Renal cortical epithelial cell (primary cell): ENCODE data around the gene NUDT3. TPM values are rescaled to one million over a fixed set of nuclear protein-coding genes. Genes with fewer than 3 reads are reported as not detected.
A peak's percentile ranks its signal among the peaks of the same experiment; 100 is the strongest.
"Not testable (repeated sequence)": the region's sequence is repeated elsewhere in the genome, so short reads cannot be mapped to it uniquely, and the experiment has no call there.

Source experiments
- DNase-seq: peaks from one replicate; pipeline ENCODE4 v3.0.0-alpha.2; 2011; ENCODE audit warnings: low read depth
- total RNA-seq: library from RNA; depleted of rRNA; stranded (reverse); fragments of >200 nt; gene quantifications from 2 replicates; pipeline ENCODE4 v1.2.3, GENCODE V29; 2014

NUDT3 gene
- total RNA-seq, 1 donor from 2014 or later, result 26.9 TPM

DNA sequence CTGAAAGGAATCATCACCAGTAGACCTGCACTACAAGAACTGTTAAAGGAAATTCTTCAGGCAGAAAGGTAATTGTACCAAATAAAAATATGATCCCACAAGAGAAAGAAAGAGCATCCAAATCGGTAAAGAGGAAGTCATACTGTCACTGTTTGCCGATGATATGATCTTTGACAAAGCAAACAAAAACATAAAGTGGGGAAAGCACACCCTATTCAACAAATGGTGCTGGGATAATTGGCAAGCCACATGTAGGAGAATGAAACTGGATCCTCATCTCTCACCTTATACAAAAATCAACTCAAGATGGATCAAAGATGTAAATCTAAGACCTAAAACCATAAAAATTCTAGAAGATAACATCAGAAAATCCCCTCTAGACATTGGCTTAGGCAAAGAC, 140.1 kb downstream of the NUDT3 start:
- not testable (repeated sequence) for DNase-seq

DNA sequence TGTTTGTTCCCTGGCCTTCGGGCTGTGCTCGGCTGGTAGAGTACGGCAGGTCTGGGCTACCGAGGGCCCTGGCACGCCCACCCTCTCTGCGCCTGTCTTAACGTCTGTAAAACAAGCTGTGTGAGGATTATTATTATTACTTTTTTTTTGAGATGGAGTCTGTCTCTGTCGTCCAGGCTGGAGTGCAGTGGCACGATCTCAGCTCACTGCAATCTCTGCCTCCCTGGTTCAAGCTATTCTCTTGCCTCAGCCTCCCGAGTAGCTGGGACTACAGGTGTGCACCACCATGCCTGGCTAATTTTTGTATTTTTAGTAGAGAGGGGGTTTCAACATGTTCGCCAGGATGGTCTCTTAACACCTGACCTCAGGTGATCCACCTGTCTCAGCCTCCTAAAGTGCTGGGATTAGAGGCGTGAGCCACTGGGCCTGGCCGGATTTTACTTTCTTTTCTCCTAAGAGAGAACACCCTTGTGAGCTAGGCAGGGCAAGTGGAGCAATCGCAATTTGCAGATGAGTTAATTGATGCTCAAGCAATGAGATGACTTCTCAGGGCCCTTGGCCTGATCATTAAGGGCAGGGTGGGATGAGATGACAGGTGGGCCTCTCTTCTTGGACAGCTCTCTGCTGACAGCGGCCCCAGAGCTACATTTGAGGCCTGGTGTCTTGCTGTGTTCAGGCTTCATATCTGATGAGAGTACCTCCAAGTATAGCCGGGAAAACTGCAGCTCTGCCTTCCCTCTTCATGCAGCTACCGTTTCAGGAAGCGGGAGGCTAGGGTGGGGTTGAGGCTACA, 142.8 kb downstream of the NUDT3 start:
- DNase-seq, result no peak

DNA sequence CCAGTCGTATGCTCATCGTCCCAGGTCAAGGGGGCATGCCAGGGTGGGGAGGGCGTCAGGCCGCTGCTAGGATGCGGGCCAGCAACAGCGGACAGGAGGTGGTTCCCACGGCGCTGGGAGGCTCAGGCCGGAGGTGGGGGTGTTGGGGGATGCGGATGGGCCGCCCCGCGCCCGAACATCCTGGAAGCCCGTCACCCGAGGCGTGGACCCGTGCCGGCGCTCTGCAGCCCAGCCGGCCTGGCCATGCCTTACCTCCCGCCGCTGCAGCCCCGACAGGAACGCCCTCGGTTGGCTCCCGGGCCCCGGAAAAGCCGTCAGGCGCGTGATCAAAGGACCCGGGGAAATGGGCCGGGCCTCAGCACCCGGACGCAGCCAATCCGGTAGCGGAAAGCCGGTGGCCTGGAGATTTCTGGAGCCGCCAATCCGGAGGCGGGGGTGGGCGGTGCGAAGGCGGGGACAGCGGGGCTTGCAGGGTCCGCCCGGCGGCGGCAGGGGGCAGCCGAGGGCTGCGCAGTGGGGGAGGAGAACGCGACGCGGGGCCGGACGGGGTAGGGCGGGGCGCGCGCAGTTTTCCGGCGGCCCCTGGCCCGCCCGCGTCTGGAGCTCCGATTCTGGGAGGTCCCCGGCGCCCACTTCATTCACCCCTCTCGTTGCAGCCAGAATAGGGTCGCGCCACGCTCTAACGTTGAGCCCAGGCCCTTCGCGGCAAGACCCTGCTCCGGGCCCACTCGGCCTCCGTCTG, 143.6 kb downstream of the NUDT3 start, which contains the start of gene SMIM29:
Gene SMIM29 (minus strand): TSS at position 280 of the 742 bp plus-strand sequence. CDS start 1,215 bp downstream, outside the sequence.
- peak; percentile 79 for DNase-seq

GRCh38 chr6:34248198-34248726, 144.2 kb downstream of the NUDT3 start:
- no peak for DNase-seq

- DNase-seq, result no peak
Observed at GRCh38 chr6:34247481-34248197, 144.8 kb downstream of the NUDT3 start.

DNA sequence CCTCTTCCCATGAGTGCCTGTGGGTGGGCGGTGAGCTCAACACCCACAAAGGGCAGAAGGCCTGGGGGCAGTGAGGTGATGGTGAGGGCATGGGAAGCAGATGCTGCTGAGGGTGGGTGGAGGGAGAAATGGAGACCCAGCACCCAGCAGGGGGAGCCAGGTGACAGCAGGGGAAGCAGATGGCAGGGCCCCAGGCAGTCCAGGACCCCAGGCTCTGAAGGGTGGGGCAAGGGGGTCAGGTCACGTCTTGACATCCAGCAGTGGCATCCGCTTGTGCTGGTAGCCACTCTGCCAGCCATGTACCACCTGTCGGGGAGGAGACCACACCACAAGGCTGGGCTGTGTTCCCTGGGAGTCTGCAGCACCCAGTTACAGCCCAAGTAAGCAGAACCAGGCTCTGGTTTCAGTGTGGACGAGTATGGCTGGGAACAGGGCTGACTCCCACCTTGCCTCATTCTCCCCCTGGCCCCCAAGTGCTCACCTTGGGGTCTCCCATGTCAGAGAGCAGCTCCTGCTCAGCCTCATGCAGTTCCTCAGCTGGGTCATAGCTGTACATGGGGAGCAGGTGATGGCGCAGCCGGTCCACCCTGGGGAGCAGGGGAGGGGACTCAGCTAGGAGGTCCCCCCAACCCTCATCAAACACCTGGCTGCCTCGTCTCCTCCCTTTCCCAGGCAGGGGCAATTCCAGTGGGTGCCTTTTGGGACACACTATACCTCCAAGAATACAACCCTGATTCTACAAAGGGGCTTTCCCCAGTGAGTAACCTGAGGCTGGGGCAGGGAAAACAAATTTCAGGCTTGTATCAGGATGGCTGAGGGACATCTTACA, 145.7 kb downstream of the NUDT3 start:
- DNase-seq, result no peak

GRCh38 chr6:34246249-34246562, 146.3 kb downstream of the NUDT3 start:
- DNase-seq, result no peak

DNA sequence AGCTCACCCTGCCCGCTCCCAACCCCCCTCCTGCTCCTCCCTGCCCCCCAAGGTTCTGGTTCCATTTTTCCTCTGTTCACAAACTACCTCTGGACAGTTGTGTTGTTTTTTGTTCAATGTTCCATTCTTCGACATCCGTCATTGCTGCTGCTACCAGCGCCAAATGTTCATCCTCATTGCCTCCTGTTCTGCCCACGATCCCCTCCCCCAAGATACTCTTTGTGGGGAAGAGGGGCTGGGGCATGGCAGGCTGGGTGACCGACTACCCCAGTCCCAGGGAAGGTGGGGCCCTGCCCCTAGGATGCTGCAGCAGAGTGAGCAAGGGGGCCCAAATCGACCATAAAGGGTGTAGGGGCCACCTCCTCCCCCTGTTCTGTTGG, 146.7 kb downstream of the NUDT3 start:
- not testable (repeated sequence) for DNase-seq

DNA sequence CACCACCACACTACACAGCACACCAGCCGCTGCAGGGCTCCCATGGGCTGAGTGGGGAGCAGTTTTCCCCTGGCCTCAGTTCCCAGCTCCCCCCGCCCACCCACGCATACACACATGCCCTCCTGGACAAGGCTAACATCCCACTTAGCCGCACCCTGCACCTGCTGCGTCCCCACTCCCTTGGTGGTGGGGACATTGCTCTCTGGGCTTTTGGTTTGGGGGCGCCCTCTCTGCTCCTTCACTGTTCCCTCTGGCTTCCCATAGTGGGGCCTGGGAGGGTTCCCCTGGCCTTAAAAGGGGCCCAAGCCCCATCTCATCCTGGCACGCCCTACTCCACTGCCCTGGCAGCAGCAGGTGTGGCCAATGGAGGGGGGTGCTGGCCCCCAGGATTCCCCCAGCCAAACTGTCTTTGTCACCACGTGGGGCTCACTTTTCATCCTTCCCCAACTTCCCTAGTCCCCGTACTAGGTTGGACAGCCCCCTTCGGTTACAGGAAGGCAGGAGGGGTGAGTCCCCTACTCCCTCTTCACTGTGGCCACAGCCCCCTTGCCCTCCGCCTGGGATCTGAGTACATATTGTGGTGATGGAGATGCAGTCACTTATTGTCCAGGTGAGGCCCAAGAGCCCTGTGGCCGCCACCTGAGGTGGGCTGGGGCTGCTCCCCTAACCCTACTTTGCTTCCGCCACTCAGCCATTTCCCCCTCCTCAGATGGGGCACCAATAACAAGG, 147.3 kb downstream of the NUDT3 start:
- DNase-seq, result not testable (repeated sequence)

- DNase-seq, result peak; percentile 93
Observed at GRCh38 chr6:34243901-34244884, 148.3 kb downstream of the NUDT3 start.

DNA sequence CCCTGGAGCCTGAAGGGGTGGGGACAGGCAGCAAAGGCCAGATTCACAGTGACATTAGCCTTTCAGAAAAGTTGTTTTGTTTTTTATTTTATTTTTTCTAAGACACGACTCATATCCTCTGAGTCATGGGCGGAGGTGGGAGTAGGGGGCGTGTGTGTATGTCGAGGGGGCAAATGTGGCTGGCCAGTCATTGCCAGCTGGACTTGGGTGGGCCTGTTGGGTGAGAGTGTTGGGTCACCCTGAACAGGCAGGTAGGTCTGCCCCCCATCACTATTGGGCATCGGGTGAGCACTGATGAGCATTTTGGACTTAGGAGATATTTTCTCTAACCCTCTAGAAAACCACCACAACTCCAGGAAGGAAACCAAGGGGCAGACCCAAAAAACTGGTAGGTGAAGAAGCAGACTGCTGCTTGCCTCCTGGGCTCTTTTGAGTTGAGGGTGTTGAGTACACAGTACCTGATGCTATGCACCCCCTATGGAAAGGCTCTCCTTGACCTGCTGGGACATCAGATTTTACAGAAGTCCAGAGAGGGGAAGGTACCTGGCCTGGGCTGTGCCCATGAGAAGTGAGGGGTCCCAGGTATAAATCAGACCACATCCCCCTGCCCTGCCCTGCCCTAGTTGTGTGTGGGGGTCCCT, 149.2 kb downstream of the NUDT3 start:
- DNase-seq, result peak; percentile 41

- DNase-seq, result no peak
Observed at GRCh38 chr6:34242252-34243130, 150.0 kb downstream of the NUDT3 start.

DNA sequence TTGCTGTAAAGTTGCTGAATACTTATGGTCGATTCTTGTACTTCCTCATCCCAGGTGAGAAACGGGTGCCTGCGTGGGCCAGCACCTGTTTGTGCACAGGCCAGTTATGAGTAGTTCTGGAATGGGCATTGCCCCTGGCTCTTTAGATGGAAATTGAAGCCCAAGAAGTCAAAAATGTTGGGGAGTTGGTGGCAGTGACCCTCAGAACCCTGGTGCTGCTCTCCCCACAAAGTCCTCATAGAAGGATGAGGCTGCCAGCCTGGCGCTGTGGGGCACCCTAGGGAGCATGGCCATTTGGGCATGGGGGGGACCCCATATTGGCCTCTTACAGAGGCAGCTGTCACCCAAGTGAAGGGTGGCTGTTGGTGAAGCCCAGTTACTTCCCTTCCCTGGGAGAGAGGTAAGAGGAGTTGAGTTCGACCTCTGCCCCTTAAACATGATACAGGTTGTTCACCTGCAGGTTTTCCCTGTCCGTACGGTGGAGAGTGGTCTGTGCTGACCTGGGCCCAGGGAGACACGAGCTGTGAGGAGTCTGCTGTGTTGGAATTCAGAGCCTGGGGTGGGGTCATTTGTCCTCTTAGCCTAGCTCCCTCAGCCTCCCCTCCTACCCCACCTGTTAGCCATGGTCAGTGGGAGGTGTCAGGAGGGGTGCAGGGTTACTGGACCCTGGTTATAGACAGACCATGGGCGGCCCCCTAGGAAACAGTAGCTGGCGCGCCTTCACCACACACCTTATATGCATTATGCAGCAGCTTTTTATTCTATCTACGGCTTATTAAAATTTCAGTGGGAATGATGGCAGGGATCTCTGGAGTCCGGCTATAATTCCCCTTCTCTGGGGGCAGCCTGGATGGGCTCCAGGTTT, 150.9 kb downstream of the NUDT3 start:
- no peak for DNase-seq

DNA sequence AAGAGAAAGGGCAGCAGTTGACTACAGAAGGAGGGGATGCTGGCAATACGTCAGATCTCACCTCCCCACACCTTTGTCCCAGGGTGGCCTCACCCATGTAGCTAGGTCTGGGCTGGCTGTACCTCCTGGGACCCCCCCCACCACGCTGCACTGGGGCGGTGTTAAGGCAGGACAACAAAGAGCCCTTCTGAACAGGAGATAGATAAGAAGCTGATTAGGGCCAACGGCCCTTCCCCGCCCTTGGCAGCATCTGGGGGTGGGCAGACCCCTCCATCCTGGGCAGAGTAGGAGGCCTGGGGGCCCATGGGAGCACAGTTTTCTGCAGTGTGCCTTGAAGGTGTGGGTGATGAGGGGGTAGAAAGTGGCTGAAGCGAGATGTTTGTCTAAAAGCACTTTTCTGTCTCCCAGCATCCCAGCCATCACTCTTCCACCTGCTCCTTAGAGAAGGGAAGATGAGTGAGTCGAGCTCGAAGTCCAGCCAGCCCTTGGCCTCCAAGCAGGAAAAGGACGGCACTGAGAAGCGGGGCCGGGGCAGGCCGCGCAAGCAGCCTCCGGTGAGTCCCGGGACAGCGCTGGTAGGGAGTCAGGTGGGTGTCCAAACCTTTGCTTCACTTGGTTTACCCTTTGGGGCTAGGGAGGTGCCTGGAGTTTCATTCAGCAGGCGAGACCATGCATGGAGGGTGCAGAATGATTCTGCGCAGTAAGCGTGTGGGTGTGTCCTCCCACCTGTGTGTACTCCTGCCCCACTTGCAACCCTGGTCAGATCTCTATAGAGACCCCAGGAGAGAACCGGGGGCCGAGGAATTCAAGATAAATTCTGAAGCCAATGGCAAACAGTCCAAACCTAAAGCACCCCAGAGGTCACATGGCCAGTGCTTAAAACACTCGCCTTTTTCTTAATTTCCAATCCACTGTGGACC, 151.9 kb downstream of the NUDT3 start:
- no peak for DNase-seq

DNA sequence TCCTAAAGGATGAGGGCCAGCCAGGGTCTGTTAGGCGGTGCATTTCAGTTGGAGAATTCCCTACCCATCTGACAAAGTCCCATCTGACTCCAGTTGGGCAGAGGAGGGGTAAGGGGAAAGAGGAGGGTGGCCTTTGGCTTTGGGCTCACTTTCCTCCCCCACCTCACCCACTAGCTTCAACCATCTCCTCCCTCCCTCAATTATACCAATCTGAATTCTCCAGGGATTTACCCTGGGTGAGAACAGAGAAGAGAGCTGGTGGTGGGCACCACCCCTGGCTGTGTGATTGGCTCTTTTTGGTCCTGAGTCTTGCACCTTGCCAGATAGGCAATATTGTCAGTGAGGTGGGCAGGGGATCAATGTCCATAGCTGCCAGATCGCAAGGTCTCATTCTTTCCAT, 152.6 kb downstream of the NUDT3 start:
- no peak for DNase-seq

DNA sequence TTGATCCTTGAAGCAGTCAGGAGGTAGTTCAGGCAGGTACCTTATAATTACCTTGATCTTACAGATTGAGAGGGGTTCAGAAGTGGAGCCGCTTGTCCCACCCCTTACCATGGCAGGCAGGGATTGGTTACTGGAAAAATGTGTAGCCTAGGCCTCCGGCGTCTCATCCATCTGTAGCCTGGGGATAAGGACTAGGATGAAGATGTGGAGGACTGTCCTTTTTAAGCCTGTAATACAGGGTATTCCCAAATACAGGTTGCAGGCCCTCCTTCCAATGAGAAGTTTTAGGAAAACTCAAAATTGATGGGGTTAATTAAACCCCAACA, 153.0 kb downstream of the NUDT3 start:
- DNase-seq, result no peak
